GM20000 (cell line): ENCODE results near the gene PDGFC.

Experiments used
- DNase-seq: peaks from one replicate; pipeline ENCODE4 v3.0.0; 2012; ENCODE audit warnings: low spot score
- TF ChIP-seq, protein P1 (sequence below): IDR thresholded peaks from 2 replicates; pipeline ENCODE4 v1.5.1; 2012; ENCODE audit warnings: mild to moderate bottlenecking, control low read depth; ENCODE audit errors: extremely low read depth, missing control alignments

Gene PDGFC

DNA sequence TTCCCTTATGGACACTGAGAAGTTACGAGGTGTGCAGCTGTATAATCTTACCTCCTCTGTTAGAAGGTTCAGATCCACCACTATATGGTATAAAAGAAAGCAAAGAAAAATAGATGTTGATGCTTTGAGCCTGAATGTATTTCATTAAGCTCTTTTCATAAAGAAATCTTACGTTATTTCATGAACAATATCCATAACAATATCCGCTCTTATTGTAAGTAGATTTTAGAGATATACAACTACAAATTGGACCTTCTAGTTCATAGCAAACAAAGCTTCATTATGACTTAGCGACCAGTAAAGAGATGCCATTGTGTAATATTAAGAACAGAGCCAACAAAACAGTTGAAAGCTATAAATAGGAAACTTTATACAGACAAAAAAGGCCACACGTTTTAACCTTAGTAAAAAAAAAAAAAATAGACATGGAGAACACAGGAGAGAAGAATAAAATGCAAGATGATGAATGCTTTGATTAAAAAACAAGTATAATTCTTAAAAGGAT, 203.6 kb downstream of the PDGFC start:
- DNase-seq = no peak
- TF ChIP-seq, protein P1, sequence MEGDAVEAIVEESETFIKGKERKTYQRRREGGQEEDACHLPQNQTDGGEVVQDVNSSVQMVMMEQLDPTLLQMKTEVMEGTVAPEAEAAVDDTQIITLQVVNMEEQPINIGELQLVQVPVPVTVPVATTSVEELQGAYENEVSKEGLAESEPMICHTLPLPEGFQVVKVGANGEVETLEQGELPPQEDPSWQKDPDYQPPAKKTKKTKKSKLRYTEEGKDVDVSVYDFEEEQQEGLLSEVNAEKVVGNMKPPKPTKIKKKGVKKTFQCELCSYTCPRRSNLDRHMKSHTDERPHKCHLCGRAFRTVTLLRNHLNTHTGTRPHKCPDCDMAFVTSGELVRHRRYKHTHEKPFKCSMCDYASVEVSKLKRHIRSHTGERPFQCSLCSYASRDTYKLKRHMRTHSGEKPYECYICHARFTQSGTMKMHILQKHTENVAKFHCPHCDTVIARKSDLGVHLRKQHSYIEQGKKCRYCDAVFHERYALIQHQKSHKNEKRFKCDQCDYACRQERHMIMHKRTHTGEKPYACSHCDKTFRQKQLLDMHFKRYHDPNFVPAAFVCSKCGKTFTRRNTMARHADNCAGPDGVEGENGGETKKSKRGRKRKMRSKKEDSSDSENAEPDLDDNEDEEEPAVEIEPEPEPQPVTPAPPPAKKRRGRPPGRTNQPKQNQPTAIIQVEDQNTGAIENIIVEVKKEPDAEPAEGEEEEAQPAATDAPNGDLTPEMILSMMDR = no peak

DNA sequence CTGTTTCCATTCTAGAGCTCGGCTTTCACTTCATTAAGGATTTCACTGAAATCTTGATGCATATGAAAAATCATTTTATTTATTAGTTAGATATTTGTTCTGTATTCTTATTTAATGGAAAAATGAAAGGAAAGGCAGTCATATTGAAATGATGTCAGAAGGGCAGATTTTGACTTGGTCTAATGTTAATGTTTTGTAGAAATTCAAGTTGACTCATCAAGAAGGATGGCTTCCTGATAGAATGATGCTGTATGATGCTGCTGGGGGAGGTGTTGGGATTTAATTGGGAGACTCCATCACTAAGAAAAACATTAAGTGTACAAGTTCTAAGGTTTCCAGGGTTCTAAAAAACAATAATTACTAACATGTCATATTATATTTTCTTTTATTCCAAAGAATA, 204.8 kb downstream of the PDGFC start:
- TF ChIP-seq, protein P1 = no peak
- no peak for DNase-seq

DNA sequence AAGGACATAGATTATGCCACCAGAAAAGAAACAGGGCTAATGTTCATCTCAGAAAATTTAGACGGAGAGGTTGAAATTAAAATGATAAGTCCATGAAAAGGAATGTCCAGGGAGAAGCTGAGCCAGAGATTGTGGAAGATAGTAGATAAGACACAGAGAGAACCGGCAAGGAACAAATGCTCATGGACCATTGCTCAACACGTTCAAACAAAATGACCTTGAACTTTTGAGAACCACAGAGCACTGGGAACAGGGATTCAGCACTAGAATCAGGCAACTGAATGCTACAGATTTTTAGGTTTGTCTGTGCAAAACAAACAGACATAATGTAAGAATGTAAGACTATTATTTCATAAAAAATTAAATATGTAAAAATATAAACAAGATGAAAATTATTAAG, 206.3 kb downstream of the PDGFC start:
- DNase-seq = no peak

GRCh38 chr4:156764846-156765245, 206.8 kb downstream of the PDGFC start:
- TF ChIP-seq, protein P1 = no peak
- no peak for DNase-seq

More for the DNA sequence above, 206.3 kb downstream of the PDGFC start:
- TF ChIP-seq, protein P1 = no peak

GRCh38 chr4:156764145-156764544, 207.5 kb downstream of the PDGFC start:
- TF ChIP-seq, protein P1 = no peak
- DNase-seq = no peak

DNA sequence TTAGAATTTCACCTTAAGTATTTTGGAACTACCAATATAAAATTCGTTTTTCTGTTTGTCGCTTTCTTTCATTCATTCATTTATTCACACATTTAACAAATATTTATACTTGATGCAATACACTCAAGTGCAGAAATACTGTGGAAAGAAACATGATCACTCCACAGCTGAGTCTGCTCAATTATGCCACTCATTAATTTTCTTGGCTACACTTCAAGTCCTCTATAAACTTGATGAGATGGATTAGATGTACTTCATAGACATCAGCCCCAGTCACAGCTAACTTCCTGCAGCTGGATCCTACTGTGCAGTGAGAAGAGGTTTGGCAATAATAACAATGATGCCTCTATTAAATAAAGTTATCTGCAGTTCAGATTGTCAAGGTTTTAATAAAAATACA, 208.1 kb downstream of the PDGFC start:
- no peak for DNase-seq
- TF ChIP-seq, protein P1 = no peak

GRCh38 chr4:156762851-156763250, 208.7 kb downstream of the PDGFC start:
- DNase-seq = no peak
- TF ChIP-seq, protein P1 = no peak
